ENCODE results near the gene SLC35G3. TPM values are rescaled to one million over a fixed set of nuclear protein-coding genes. Genes with fewer than 3 reads are reported as not detected.
"Not testable (repeated sequence)": the region's sequence is repeated elsewhere in the genome, so short reads cannot be mapped to it uniquely, and the experiment has no call there.

The SLC35G3 gene
- not detected in 2 replicates for total RNA-seq (2021; fragmentation: NEBNext Ultra II Directional; extraction: Animal tissue kit (Norgen Biotek cat#: 25700))
- polyA plus RNA-seq (2011; rRNA removed): not detected in 2 replicates
- polyA plus RNA-seq (2011; cell fraction: cytosol; rRNA removed): not detected
- polyA plus RNA-seq (2011; cell fraction: nucleus; rRNA removed): not detected
- polyA plus RNA-seq (2012, experiment 1 of 2): not detected in 4 replicates
- polyA plus RNA-seq (2012, experiment 2 of 2): not detected
- not detected for polyA plus RNA-seq (2013, experiment 1 of 2)
- polyA plus RNA-seq (2013, experiment 2 of 2): not detected
- polyA minus RNA-seq (2011; rRNA and poly(A)+ RNA removed): not detected in 2 replicates
- not detected for polyA minus RNA-seq (2011; cell fraction: cytosol; rRNA and poly(A)+ RNA removed)
- not detected for polyA minus RNA-seq (2011; cell fraction: nucleus; rRNA and poly(A)+ RNA removed)
- long read RNA-seq, experiment 1: 0 reads
- long read RNA-seq, experiment 2: 0 reads

DNA sequence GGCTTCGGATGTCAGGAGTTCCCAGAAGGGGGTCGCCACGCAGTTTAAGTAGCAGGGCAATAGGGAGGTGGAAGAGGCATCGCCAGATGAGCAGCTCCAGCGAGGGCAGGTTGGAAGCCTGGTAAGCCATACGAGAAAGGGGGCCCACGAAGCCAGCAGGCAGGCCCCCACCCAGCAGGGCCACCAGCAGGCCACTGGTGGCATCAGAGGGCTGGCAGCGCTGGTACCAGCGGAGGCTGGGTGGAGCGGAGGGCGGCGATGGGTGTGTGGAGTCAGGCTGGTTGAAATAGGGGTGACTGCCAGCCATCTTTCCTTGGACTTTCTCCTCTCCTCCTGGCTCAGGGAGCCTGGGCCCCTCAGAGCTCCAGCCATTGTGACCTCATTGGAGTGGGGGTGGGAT, at the start of gene SLC35G3:
Gene SLC35G3, minus strand, starts transcription at position 393 of the 400 bp plus-strand sequence. Its CDS starts 86 bp downstream, at position 307.
- H2BK15ac ChIP-seq (ENCODE audit: low read length); H3K4me2 ChIP-seq (ENCODE audit: insufficient read depth in 1 of 2, low read depth in 2 of 2, low read length in 2 of 2); H2BK20ac ChIP-seq (ENCODE audit: low read length); H3K9ac ChIP-seq (replicated peaks in 1 of 4; ENCODE audit: extremely low read depth in 1 of 4, low read depth in 3 of 4, low read length in 3 of 4); H4K5ac ChIP-seq (ENCODE audit: insufficient read length, low read depth, low read length); H3K18ac ChIP-seq (ENCODE audit: extremely low read depth, low read length); CTCF ChIA-PET (ENCODE audit: partially characterized antibody); H3K79me2 ChIP-seq (ENCODE audit: control insufficient read depth in 1 of 2, insufficient read depth in 2 of 2, low read length in 2 of 2); H2BK12ac ChIP-seq (ENCODE audit: low read depth, low read length); H2AK5ac ChIP-seq (ENCODE audit: low read depth, low read length); H2AFZ ChIP-seq (ENCODE audit: low read length); H2BK5ac ChIP-seq (ENCODE audit: low read depth, low read length); H3K56ac ChIP-seq (replicated peaks; ENCODE audit: insufficient read length, low read depth, low read length); H3K27me3 ChIP-seq (replicated peaks in 1 of 4; ENCODE audit: control insufficient read depth in 3 of 4, extremely low read depth in 1 of 4, insufficient read depth in 3 of 4, low read length in 3 of 4); H3K27ac ChIP-seq (ENCODE audit: low read depth, low read length); H3K36me3 ChIP-seq (ENCODE audit: control insufficient read depth in 2 of 4, insufficient read depth in 4 of 4, low read length in 3 of 4); H4K8ac ChIP-seq (ENCODE audit: extremely low read depth, insufficient read depth, low read length); H3K79me1 ChIP-seq (ENCODE audit: low read depth, low read length); H3K4ac ChIP-seq (replicated peaks; ENCODE audit: insufficient read length, low read depth, low read length); H3K4me1 ChIP-seq (replicated peaks in 1 of 4; ENCODE audit: control insufficient read depth in 3 of 4, insufficient read depth in 4 of 4, low read length in 3 of 4); H3K23ac ChIP-seq (ENCODE audit: insufficient read length); H3K23me2 ChIP-seq (ENCODE audit: low read depth, low read length); FAIRE-seq; H3K4me3 ChIP-seq (ENCODE audit: extremely low read depth in 1 of 4, insufficient read depth in 2 of 4, low read depth in 3 of 4, low read length in 4 of 4); H4K20me1 ChIP-seq (replicated peaks in 1 of 2; ENCODE audit: control insufficient read depth in 1 of 2, insufficient read depth in 2 of 2, low read length in 2 of 2); H4K91ac ChIP-seq (replicated peaks; ENCODE audit: insufficient read length, low read length); H2BK120ac ChIP-seq (replicated peaks; ENCODE audit: low read depth, low read length); H3K14ac ChIP-seq (ENCODE audit: insufficient read length); DNase-seq (ENCODE audit: low read depth in 1 of 2, low spot score in 2 of 2): not testable (repeated sequence)
- peaks cover 2 to 16% of the 10 kb centered on the region in 2 experiments; a peak in 1 of 4 replicates for H3K9me3 ChIP-seq (ENCODE audit: insufficient read depth in 2 of 2, low read depth in 1 of 2, low read length in 1 of 2)
- 93% methylated on average over 12 of the region's 12 CpGs; no CpG with 5 or more reads in 1 of the 2 experiments for WGBS, 2 experiments (ENCODE audit: extremely low coverage in 1 of 2, insufficient coverage in 1 of 2, insufficient read length in 1 of 2, insufficient replicate concordance in 2 of 2, low coverage in 1 of 2, low lambda C conversion rate in 2 of 2, missing lambda C conversion rate in 1 of 2)
- POLR2A ChIA-PET (ENCODE audit: partially characterized antibody): interaction anchor here (0.7 kb wide), 1 partner anchor 413 kb away, joined by 3 read pairs; no protein-coding TSS in a partner anchor
